Measurements from ENCODE around the gene MTO1.

MTO1 gene

DNA sequence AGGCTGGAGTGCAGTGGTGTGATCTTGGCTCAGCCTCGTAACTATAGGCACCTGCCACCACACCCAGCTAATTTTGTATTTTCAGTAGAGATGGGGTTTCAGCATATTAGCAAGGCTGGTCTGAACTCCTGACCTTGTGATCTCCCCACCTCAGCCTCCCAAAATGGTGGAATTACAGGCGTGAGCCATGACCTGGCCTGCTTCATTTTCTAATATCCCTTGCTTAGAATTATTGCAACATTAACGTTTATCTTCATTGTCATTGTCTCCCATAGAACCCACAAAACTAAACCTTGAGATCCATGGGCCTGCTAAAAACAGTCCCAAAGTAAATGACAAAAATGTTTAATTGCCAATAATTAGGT lies 53.2 kb downstream of the MTO1 start:
- TF ChIP-seq, protein P1, sequence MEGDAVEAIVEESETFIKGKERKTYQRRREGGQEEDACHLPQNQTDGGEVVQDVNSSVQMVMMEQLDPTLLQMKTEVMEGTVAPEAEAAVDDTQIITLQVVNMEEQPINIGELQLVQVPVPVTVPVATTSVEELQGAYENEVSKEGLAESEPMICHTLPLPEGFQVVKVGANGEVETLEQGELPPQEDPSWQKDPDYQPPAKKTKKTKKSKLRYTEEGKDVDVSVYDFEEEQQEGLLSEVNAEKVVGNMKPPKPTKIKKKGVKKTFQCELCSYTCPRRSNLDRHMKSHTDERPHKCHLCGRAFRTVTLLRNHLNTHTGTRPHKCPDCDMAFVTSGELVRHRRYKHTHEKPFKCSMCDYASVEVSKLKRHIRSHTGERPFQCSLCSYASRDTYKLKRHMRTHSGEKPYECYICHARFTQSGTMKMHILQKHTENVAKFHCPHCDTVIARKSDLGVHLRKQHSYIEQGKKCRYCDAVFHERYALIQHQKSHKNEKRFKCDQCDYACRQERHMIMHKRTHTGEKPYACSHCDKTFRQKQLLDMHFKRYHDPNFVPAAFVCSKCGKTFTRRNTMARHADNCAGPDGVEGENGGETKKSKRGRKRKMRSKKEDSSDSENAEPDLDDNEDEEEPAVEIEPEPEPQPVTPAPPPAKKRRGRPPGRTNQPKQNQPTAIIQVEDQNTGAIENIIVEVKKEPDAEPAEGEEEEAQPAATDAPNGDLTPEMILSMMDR (IDR thresholded peaks at IDR 0.05; ENCODE audit: borderline replicate concordance, insufficient read depth, low read depth, low read length) = no peak
- H3K4me3 ChIP-seq (ENCODE audit: low read depth, low read length) = no peak overlapping the region

DNA sequence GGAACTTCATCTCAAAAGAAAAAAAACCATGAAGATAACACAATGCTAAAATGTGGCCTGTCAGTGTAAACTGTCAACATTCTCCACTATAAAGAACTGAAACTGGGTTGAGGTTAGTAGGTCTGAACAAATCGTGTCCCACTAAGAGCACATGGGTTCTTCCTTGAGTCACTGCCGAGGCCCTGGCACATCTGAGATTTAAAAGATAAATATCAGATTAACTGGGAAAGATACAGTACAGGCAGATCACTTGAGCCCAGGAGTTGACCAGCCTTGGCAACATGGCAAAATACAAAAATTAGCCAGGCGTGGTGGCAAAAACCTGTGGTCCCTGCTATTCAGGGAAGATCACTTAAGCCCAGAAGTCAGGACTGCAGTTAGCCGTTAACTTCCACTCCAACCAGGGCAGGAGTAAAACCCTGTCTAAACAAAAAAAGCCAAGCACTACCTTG lies 53.7 kb downstream of the MTO1 start:
- TF ChIP-seq, protein P1 (IDR thresholded peaks at IDR 0.05; ENCODE audit: borderline replicate concordance, insufficient read depth, low read depth, low read length) = no peak
- no peak overlapping the region for H3K4me3 ChIP-seq (ENCODE audit: low read depth, low read length)

DNA sequence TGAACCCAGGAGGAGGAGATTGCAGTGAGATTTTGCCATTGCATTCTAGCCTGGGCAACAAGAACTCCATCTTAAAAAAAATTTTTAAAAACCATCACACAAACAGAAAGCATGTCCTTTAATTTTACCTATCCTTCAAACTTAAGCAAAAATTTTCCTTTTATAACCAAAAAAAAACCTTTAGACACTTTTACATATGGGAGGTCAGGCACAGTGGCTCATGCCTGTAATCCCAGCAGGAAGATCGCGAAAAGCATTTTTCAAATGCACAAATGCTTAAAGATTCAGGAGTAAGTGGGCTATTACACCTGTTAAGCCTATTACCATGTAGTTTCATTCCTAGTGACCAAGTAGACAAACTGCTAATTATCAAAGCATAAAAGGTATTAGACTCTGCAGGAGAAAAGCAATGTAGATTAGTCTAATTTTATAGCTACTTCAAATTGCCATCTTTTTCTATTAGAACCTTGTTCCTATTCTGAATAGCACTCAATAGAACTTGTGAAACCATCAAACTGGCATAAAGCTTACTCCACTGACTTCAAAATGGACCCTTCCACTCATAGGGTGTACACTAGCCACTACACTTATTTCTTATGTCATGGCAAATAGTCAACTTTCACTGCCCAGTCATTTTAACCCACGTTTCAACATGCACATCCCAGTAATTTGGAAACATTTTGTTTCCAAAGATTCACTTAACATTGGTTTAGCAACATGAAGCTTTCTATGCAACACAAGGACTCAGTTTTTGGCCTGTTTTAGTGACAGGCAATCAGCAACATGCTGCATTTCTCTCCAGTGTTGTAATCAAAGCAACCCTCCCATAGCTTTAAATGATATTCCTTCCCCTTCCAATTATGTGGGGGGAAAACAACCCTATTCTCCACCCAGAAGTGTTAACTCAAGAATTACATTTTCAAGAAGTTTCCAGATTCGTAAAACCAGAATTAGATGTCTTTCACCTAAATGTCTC lies 55.3 kb downstream of the MTO1 start:
- no peak overlapping the region for H3K4me3 ChIP-seq (ENCODE audit: low read depth, low read length)
- TF ChIP-seq, protein P1 (IDR thresholded peaks at IDR 0.05; ENCODE audit: borderline replicate concordance, insufficient read depth, low read depth, low read length) = no peak

DNA sequence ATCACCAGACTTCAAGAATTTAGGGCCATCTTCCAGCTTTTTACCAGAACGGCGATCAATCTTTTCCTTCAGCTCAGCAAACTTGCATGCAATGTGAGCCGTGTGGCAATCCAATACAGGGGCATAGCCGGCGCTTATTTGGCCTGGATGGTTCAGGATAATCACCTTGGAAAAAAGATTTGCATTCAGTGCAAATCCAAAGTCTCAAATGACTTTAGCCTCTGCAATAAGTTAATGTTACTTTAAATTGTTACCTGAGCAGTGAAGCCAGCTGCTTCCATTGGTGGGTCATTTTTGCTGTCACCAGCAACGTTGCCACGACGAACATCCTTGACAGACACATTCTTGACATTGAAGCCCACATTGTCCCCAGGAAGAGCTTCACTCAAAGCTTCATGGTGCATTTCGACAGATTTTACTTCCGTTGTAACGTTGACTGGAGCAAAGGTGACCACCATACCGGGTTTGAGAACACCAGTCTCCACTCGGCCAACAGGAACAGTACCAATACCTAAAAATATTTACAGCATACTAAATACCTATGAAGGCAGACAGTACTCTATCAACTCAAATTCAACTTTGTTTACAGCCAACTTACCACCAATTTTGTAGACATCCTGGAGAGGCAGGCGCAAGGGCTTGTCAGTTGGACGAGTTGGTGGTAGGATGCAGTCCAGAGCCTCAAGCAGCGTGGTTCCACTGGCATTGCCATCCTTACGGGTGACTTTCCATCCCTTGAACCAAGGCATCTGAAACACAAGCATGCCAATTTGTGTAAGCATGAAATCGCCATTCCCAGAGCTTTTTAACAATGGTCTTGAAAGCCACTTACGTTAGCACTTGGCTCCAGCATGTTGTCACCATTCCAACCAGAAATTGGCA lies 56.8 kb downstream of the MTO1 start:
- H3K4me3 ChIP-seq (ENCODE audit: low read depth, low read length) = peak overlapping the region; percentile 87

DNA sequence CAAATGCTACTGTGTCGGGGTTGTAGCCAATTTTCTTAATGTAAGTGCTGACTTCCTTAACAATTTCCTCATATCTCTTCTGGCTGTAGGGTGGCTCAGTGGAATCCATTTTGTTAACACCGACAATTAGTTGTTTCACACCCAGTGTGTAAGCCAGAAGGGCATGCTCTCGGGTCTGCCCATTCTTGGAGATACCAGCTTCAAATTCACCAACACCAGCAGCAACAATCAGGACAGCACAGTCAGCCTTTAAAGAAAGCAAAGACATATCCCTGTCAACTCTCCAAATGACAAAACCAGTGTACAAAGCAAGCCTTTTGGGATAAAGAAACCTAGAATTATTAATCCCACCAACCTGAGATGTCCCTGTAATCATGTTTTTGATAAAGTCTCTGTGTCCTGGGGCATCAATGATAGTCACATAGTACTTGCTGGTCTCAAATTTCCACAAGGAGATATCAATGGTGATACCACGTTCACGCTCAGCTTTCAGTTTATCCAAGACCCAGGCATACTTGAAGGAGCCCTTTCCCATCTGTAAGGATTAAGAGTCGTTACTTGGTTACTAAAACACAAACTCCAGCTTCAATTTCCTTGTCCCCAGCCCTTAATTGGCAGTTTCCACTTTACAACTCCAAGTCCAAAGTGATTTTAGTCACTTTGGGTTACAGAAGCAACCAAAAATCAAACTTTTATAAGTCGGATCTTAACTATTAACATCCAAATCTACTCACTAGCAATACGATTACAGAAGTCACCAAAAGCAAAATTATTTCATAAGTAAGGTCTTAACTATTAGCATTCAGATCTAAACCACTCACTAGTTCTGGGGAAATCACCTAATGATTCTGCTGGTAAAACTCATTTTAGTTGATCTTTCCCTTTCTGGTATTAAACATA lies 57.7 kb downstream of the MTO1 start:
- peak overlapping the region; percentile 87 for H3K4me3 ChIP-seq (ENCODE audit: low read depth, low read length)

- TF ChIP-seq, protein P1 (IDR thresholded peaks at IDR 0.05; ENCODE audit: borderline replicate concordance, insufficient read depth, low read depth, low read length) = no peak
- H3K4me3 ChIP-seq (ENCODE audit: low read depth, low read length) = peak overlapping the region; percentile 87
Observed at GRCh38 chr6:73519926-73520687, 58.6 kb downstream of the MTO1 start.

GRCh38 chr6:73520688-73521350 lies 59.3 kb downstream of the MTO1 start, which contains the start of gene EEF1A1:
EEF1A1 (minus strand) TSS chr6:73521032; CDS start chr6:73520026, 1,006 bp downstream.
- TF ChIP-seq, protein P1 (IDR thresholded peaks at IDR 0.05; ENCODE audit: borderline replicate concordance, insufficient read depth, low read depth, low read length) = no peak
- peak within 1 kb of the TSS; percentile 87 for H3K4me3 ChIP-seq (ENCODE audit: low read depth, low read length)

Measured in GM12875 (cell line).